ENCODE results near the gene KIF23. TPM values are rescaled to one million over a fixed set of nuclear protein-coding genes. Genes with fewer than 3 reads are reported as not detected.

The KIF23 gene
- polyA plus RNA-seq, 1 of the 3 experiments (the other 2 are of a cell fraction): 25.8 TPM

DNA sequence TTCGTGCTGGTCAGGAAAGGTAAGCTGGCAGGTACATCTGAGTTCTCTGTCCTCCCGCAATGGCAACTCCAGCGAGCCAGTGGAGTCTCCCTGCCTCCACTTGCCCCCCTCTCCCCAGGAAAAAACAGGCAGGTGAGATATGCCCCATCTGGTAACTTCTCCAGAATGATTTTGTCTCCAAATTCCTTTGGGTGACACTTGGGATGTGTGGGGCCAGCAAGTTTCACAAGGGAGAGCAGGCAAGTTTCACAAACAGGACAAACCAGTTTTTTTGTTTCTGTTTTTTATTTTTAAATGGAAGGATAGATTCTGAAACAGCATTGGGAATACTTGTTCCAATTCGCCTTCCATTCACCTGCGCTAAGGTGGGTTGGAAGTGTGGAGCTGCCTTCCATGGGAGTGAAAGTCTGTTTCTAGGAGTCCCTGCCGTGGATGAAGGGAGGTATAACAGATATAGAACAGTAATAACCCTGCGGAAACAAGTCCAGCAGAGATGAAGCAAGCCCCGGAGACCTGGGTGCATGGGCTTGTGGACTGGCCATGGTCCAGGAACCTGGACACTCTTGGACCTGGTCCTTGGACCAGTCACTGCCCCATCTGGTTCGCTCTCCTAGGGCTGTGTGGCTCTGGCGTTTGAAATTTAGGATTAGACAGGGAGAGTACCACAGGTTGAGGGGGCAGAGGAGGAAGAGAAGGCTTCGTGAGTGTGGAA lies 22.9 kb upstream of the KIF23 start:
- Histone ChIP-seq H3K27ac (ENCODE audit: low read depth in 2 of 2, low read length in 1 of 2) (no peak overlapping the region), H3K4me2 (no peak overlapping the region), H3K36me3 (replicated peaks in 1 of 2; ENCODE audit: control insufficient read depth in 1 of 2, insufficient read depth in 2 of 2, low read length in 1 of 2) (no peaks in the 10 kb centered on the region), H3K27me3 (ENCODE audit: insufficient read depth) (no peaks in the 10 kb centered on the region), H2AFZ (ENCODE audit: low read depth) (no peak overlapping the region), H3K9me3 (no peaks in the 10 kb centered on the region), H3K4me1 (ENCODE audit: control insufficient read depth in 1 of 2, insufficient read depth in 2 of 2, low read depth in 1 of 2, low read length in 1 of 2) (peaks cover 6 to 8% of the 10 kb centered on the region in 2 experiments; a peak in 2 of 4 replicates), H3F3A (replicated peaks; ENCODE audit: insufficient read depth) (no peaks in the 10 kb centered on the region), H3K4me3 (ENCODE audit: low read depth in 2 of 2, low read length in 1 of 2) (no peak overlapping the region), H3K9me2 (no peaks in the 10 kb centered on the region), H3K9ac (no peak overlapping the region), H4K20me1 (ENCODE audit: insufficient read depth) (no peaks in the 10 kb centered on the region), H3K79me2 (ENCODE audit: insufficient read depth) (no peaks in the 10 kb centered on the region)
- no peak for DNase-seq
- TF ChIP-seq RAD21 (IDR thresholded peaks at IDR 0.05; ENCODE audit: low read length): no peak
- WGBS (ENCODE audit: low lambda C conversion rate): 96% methylated on average over 8 of the region's 11 CpGs
- ChIA-PET POLR2A (no interaction called here), CTCF (interaction anchor here (0.9 to 7.0 kb wide), 3 partner anchors 229 to 333 kb away, joined by 3 to 96 read pairs (median 6); partner anchors contain the start of gene GLCE)

DNA sequence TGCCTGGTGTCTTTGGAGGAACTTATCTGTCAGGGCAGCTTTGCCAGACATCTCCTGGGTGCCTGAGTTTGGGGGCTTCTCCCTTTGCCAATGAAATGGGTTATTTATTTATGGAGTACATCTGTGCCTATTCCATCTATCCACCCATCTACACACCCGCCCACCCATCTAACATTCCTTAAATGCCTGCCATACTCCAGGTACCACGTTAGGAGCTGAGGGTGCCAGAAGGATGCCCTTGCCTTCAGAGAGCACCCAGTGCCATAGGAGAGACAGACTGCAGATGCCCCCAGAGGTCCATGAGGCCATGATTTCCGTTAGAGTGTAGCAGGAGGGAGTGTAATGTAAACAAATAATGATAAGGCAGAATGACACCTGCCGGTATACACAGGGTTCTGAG lies 21.8 kb upstream of the KIF23 start:
- Histone ChIP-seq H2AFZ (ENCODE audit: low read depth) (no peak overlapping the region), H3K9me3 (no peaks in the 10 kb centered on the region), H3F3A (replicated peaks; ENCODE audit: insufficient read depth) (no peaks in the 10 kb centered on the region), H3K9ac (no peak overlapping the region), H3K36me3 (replicated peaks in 1 of 2; ENCODE audit: control insufficient read depth in 1 of 2, insufficient read depth in 2 of 2, low read length in 1 of 2) (no peaks in the 10 kb centered on the region), H3K4me1 (ENCODE audit: control insufficient read depth in 1 of 2, insufficient read depth in 2 of 2, low read depth in 1 of 2, low read length in 1 of 2) (peaks cover 6 to 8% of the 10 kb centered on the region in 2 experiments; a peak in 2 of 4 replicates), H3K27ac (ENCODE audit: low read depth in 2 of 2, low read length in 1 of 2) (no peak overlapping the region), H3K79me2 (ENCODE audit: insufficient read depth) (peaks cover 2% of the 10 kb centered on the region; the same call in 1 of the 2 replicates), H3K9me2 (no peaks in the 10 kb centered on the region), H3K4me2 (no peak overlapping the region), H4K20me1 (ENCODE audit: insufficient read depth) (no peaks in the 10 kb centered on the region), H3K4me3 (ENCODE audit: low read depth in 2 of 2, low read length in 1 of 2) (no peak overlapping the region), H3K27me3 (ENCODE audit: insufficient read depth) (no peaks in the 10 kb centered on the region)
- 71% methylated on average over 4 of the region's 4 CpGs for WGBS (ENCODE audit: low lambda C conversion rate)
- ChIA-PET POLR2A (no interaction called here), CTCF (interaction anchor here (0.7 to 7.0 kb wide), 6 partner anchors 13 to 334 kb away, joined by 3 to 96 read pairs (median 6); partner anchors contain the start of gene GLCE)
- TF ChIP-seq, protein P1, sequence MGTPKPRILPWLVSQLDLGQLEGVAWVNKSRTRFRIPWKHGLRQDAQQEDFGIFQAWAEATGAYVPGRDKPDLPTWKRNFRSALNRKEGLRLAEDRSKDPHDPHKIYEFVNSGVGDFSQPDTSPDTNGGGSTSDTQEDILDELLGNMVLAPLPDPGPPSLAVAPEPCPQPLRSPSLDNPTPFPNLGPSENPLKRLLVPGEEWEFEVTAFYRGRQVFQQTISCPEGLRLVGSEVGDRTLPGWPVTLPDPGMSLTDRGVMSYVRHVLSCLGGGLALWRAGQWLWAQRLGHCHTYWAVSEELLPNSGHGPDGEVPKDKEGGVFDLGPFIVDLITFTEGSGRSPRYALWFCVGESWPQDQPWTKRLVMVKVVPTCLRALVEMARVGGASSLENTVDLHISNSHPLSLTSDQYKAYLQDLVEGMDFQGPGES (IDR thresholded peaks at IDR 0.05; ENCODE audit: low read depth, low read length): no peak
- TF ChIP-seq TAF1 (IDR thresholded peaks at IDR 0.05; ENCODE audit: borderline replicate concordance, low read depth, low read length) (no peak), MEF2A (IDR thresholded peaks at IDR 0.05; ENCODE audit: borderline replicate concordance, low read depth) (no peak), FOSL2 (IDR thresholded peaks at IDR 0.05; ENCODE audit: borderline replicate concordance, low read depth) (no peak), SMC3 (IDR thresholded peaks at IDR 0.05; ENCODE audit: low read depth, low read length) (no peak), NRF1 (IDR thresholded peaks at IDR 0.05; ENCODE audit: low read depth, low read length) (no peak), JUND (IDR thresholded peaks at IDR 0.05) (no peak), TEAD4 (IDR thresholded peaks at IDR 0.05; ENCODE audit: borderline replicate concordance, insufficient read depth) (no peak)
- TF ChIP-seq, protein P2, sequence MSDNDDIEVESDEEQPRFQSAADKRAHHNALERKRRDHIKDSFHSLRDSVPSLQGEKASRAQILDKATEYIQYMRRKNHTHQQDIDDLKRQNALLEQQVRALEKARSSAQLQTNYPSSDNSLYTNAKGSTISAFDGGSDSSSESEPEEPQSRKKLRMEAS (IDR thresholded peaks at IDR 0.05; ENCODE audit: low read depth): no peak
- TF ChIP-seq, protein P3, sequence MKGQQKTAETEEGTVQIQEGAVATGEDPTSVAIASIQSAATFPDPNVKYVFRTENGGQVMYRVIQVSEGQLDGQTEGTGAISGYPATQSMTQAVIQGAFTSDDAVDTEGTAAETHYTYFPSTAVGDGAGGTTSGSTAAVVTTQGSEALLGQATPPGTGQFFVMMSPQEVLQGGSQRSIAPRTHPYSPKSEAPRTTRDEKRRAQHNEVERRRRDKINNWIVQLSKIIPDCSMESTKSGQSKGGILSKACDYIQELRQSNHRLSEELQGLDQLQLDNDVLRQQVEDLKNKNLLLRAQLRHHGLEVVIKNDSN (IDR thresholded peaks at IDR 0.05; ENCODE audit: borderline replicate concordance, low read depth): no peak
- DNase-seq: no peak
